Liver (tissue), 9 donors: ENCODE measurements around the gene EEFSEC. TPM values are rescaled to one million over a fixed set of nuclear protein-coding genes. Genes with fewer than 3 reads are reported as not detected.

ENCODE experiments used
- DNase-seq: peaks from one replicate; pipeline ENCODE4 v3.0.0-alpha.2; 2017; ENCODE audit warnings: low spot score
- H3K27ac ChIP-seq, 2 donors: one replicate each; pipeline ENCODE4 v1.7.0; 2013; ENCODE audit warnings: inconsistent platforms in 2 of 2, low read length in 2 of 2, control low read depth in 1 of 2, low read depth in 1 of 2, mild to moderate bottlenecking in 1 of 2
- H3K27me3 ChIP-seq, 4 donors: one replicate each; pipeline versions ENCODE4 v1.6.1 to v1.7.0; 2013; ENCODE audit warnings: low read length in 3 of 4, inconsistent platforms in 1 of 4, mild to moderate bottlenecking in 1 of 4, moderate library complexity in 1 of 4; ENCODE audit not compliant: control insufficient read depth in 4 of 4, insufficient read depth in 4 of 4
- H3K36me3 ChIP-seq, 4 donors: one replicate each; pipeline versions ENCODE4 v1.6.1 to v1.7.0; 2013; ENCODE audit warnings: low read length in 3 of 4, mild to moderate bottlenecking in 3 of 4, low read depth in 1 of 4, moderate library complexity in 1 of 4; ENCODE audit not compliant: control insufficient read depth in 4 of 4, insufficient read depth in 3 of 4
- H3K4me1 ChIP-seq, 4 donors: one replicate each; pipeline versions ENCODE4 v1.6.1 to v1.7.0; 2013; ENCODE audit warnings: low read length in 3 of 4, mild to moderate bottlenecking in 3 of 4, moderate library complexity in 1 of 4; ENCODE audit not compliant: control insufficient read depth in 4 of 4, insufficient read depth in 4 of 4
- H3K4me3 ChIP-seq, 3 donors: one replicate each; pipeline versions ENCODE4 v1.6.1 to v1.7.0; 2013; ENCODE audit warnings: low read length in 3 of 3, control low read depth in 1 of 3, low read depth in 1 of 3, mild to moderate bottlenecking in 1 of 3
- H3K9ac ChIP-seq, 2 donors: one replicate each; pipeline ENCODE4 v1.7.0; 2013; ENCODE audit warnings: low read length in 2 of 2, mild to moderate bottlenecking in 2 of 2, moderate library complexity in 2 of 2, control low read depth in 1 of 2, low read depth in 1 of 2
- H3K9me3 ChIP-seq, 4 donors: one replicate each; pipeline versions ENCODE4 v1.6.1 to v1.7.0; 2013; ENCODE audit warnings: low read length in 3 of 4; ENCODE audit not compliant: control insufficient read depth in 4 of 4
- ATF3 ChIP-seq: IDR thresholded peaks from 2 replicates; pipeline ENCODE4 v1.6.1; 2016; ENCODE audit warnings: antibody characterized with exemption
- EGR1 ChIP-seq, 2 donors: IDR thresholded peaks; 2 replicates each; pipeline ENCODE4 v1.6.1; 2016 to 2018; ENCODE audit warnings: antibody characterized with exemption in 2 of 2, low read depth in 2 of 2
- FOXA2 ChIP-seq: IDR thresholded peaks from 2 replicates; pipeline ENCODE4 v1.6.1; 2016; ENCODE audit warnings: antibody characterized with exemption
- GABPA ChIP-seq, 2 donors: IDR thresholded peaks in 1 of 2; conservative IDR thresholded peaks in 1 of 2; 2 replicates each; pipeline ENCODE4 v1.6.1; 2016; ENCODE audit warnings: antibody characterized with exemption in 2 of 2, mild to moderate bottlenecking in 1 of 2, moderate library complexity in 1 of 2
- HNF4A ChIP-seq, 2 donors: conservative IDR thresholded peaks; 2 replicates each; pipeline ENCODE4 v1.6.1; 2016; ENCODE audit warnings: antibody characterized with exemption in 2 of 2, mild to moderate bottlenecking in 2 of 2
- HNF4G ChIP-seq: IDR thresholded peaks from 2 replicates; pipeline ENCODE4 v1.6.1; 2016; ENCODE audit warnings: antibody characterized with exemption
- JUND ChIP-seq, 2 donors: IDR thresholded peaks; 2 replicates each; pipeline ENCODE4 v1.6.1; 2016; ENCODE audit warnings: antibody characterized with exemption in 2 of 2
- NR2F2 ChIP-seq: IDR thresholded peaks from 2 replicates; pipeline ENCODE4 v1.6.1; 2016; ENCODE audit warnings: antibody characterized with exemption
- RAD21 ChIP-seq, 2 donors: IDR thresholded peaks; 2 replicates each; pipeline ENCODE4 v1.6.1; 2016; ENCODE audit warnings: antibody characterized with exemption in 2 of 2, mild to moderate bottlenecking in 2 of 2
- REST ChIP-seq: IDR thresholded peaks from 2 replicates; pipeline ENCODE4 v1.6.1; 2016; ENCODE audit warnings: antibody characterized with exemption, mild to moderate bottlenecking
- RXRA ChIP-seq, 2 donors: IDR thresholded peaks; 2 replicates each; pipeline ENCODE4 v1.6.1; 2017 to 2018; ENCODE audit warnings: antibody characterized with exemption in 2 of 2, mild to moderate bottlenecking in 1 of 2
- SP1 ChIP-seq: IDR thresholded peaks from 2 replicates; pipeline ENCODE4 v1.6.1; 2018; ENCODE audit warnings: antibody characterized with exemption, mild to moderate bottlenecking
- TAF1 ChIP-seq: conservative IDR thresholded peaks from 2 replicates; pipeline ENCODE4 v1.6.1; 2016; ENCODE audit warnings: antibody characterized with exemption, mild to moderate bottlenecking
- YY1 ChIP-seq: IDR thresholded peaks from 2 replicates; pipeline ENCODE4 v1.6.1; 2016; ENCODE audit warnings: antibody characterized with exemption, mild to moderate bottlenecking
- WGBS: extraction: QIAGEN DNeasy Blood & Tissue Kit; methylation state at CpG from one replicate; pipeline ENCODE4 v1.1.7; 2013; 5-methylcytosine and 5-hydroxymethylcytosine counted together
- polyA plus RNA-seq, 2 donors: library from polyadenylated mRNA; stranded (reverse) in 1 of 2; unstranded in 1 of 2; fragments of 200-250 nt in 1 of 2; fragments of >200 nt in 1 of 2; fragmentation: Nextera tagmentation in 1 of 2; extraction: Ambion mirVana in 1 of 2; gene quantifications; one replicate each; pipeline versions ENCODE4 v1.2.1 to v1.2.3, GENCODE V29; 2013 to 2015
- total RNA-seq, 2 donors: library from RNA; depleted of rRNA; stranded (reverse); fragments of >200 nt; gene quantifications; one replicate each; pipeline ENCODE4 v1.2.3, GENCODE V29; 2014
- TF ChIP-seq, protein P1 (sequence below): IDR thresholded peaks from 2 replicates; pipeline ENCODE4 v1.6.1; 2016; ENCODE audit warnings: antibody characterized with exemption
- TF ChIP-seq, protein P2 (sequence below): fragments of 150-350 bp; IDR thresholded peaks from 2 replicates; pipeline ENCODE4 v1.5.1; 2017; ENCODE audit warnings: improper control_type of control experiment, low read depth, low read length; ENCODE audit not compliant: missing input control
- donor health status: healthy.
- donor health status: healthy.
- donor health status: healthy.
- donor health status: healthy.
- donor health status: healthy.

Gene EEFSEC
- total and polyA plus RNA-seq, 4 donors, result 8.4 to 13.1 (median 10.7) TPM

GRCh38 chr3:128267541-128267940 is 114.3 kb downstream of the EEFSEC start:
- DNase-seq, result no peak
- 71% methylated on average over 4 of the region's 4 CpGs for WGBS
- TF ChIP-seq HNF4A (conservative IDR thresholded peaks at IDR 0.05) (no peak), TAF1 (no peak), HNF4G (no peak), GABPA (IDR thresholded peaks at IDR 0.05 in 1 of 2, conservative IDR thresholded peaks at IDR 0.05 in 1 of 2) (no peak), YY1 (no peak), ATF3 (no peak)
- TF ChIP-seq, protein P1, sequence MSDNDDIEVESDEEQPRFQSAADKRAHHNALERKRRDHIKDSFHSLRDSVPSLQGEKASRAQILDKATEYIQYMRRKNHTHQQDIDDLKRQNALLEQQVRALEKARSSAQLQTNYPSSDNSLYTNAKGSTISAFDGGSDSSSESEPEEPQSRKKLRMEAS, result no peak
- Histone ChIP-seq H3K27ac (no peak overlapping the region), H3K4me3 (no peak overlapping the region), H3K4me1 (no peaks in the 10 kb centered on the region), H3K9me3 (no peaks in the 10 kb centered on the region), H3K27me3 (no peaks in the 10 kb centered on the region), H3K36me3 (peaks cover 1 to 25% (median 4%) of the 10 kb centered on the region in 4 donors), H3K9ac (no peak overlapping the region)

GRCh38 chr3:128269006-128269775 is 115.9 kb downstream of the EEFSEC start:
- Histone ChIP-seq H3K27ac (no peak overlapping the region), H3K36me3 (peaks cover 1 to 28% (median 6%) of the 10 kb centered on the region in 4 donors), H3K9me3 (no peaks in the 10 kb centered on the region), H3K4me3 (no peak overlapping the region), H3K9ac (no peak overlapping the region), H3K27me3 (no peaks in the 10 kb centered on the region), H3K4me1 (no peaks in the 10 kb centered on the region)
- 96% methylated on average over 11 of the region's 11 CpGs for WGBS
- TF ChIP-seq REST (no peak), HNF4G (no peak), ATF3 (no peak), YY1 (no peak), EGR1 (IDR thresholded peaks at IDR 0.05; ENCODE audit: low read depth in 2 of 2) (no peak), RAD21 (IDR thresholded peaks at IDR 0.05) (no peak), SP1 (no peak), TAF1 (no peak), FOXA2 (no peak), HNF4A (conservative IDR thresholded peaks at IDR 0.05) (no peak), NR2F2 (no peak), JUND (IDR thresholded peaks at IDR 0.05) (no peak), RXRA (IDR thresholded peaks at IDR 0.05) (no peak)
- TF ChIP-seq, protein P1, result no peak
- TF ChIP-seq, protein P2, sequence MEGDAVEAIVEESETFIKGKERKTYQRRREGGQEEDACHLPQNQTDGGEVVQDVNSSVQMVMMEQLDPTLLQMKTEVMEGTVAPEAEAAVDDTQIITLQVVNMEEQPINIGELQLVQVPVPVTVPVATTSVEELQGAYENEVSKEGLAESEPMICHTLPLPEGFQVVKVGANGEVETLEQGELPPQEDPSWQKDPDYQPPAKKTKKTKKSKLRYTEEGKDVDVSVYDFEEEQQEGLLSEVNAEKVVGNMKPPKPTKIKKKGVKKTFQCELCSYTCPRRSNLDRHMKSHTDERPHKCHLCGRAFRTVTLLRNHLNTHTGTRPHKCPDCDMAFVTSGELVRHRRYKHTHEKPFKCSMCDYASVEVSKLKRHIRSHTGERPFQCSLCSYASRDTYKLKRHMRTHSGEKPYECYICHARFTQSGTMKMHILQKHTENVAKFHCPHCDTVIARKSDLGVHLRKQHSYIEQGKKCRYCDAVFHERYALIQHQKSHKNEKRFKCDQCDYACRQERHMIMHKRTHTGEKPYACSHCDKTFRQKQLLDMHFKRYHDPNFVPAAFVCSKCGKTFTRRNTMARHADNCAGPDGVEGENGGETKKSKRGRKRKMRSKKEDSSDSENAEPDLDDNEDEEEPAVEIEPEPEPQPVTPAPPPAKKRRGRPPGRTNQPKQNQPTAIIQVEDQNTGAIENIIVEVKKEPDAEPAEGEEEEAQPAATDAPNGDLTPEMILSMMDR, result no peak
- DNase-seq, result peak; percentile 25
